ENCODE measurements around the gene CSNK1D. TPM values are rescaled to one million over a fixed set of nuclear protein-coding genes. Genes with fewer than 3 reads are reported as not detected.

Gene CSNK1D
- total and polyA plus RNA-seq, 2 donors (not counting 1 experiment from before 2014, with no cell fraction given): 196 to 241 TPM

- Histone ChIP-seq H3K27ac (ENCODE audit: low read length in 2 of 2) (no peak overlapping the region), H3K36me3 (replicated peaks in 1 of 2; ENCODE audit: control extremely low read depth in 1 of 2, control insufficient read depth in 1 of 2, extremely low read depth in 1 of 2, insufficient read depth in 2 of 2, low read length in 1 of 2) (no peaks in the 10 kb centered on the region), H3K4me2 (replicated peaks; ENCODE audit: low read depth, low read length, poor library complexity, severe bottlenecking) (no peak overlapping the region), H3K9ac (ENCODE audit: low read length) (no peak overlapping the region), H3K4me3 (ENCODE audit: control extremely low read depth in 1 of 5, extremely low read depth in 1 of 5, insufficient read depth in 1 of 5, low read depth in 2 of 5, low read length in 4 of 5) (no peak overlapping the region), H3K4me1 (ENCODE audit: control insufficient read depth in 2 of 2, insufficient read depth in 2 of 2, low read length in 2 of 2) (peaks cover 19 to 26% of the 10 kb centered on the region in 2 donors), H4K20me1 (ENCODE audit: control insufficient read depth, insufficient read depth, low read length, poor library complexity, severe bottlenecking) (no peaks in the 10 kb centered on the region), H2AFZ (ENCODE audit: insufficient read depth, low read depth, low read length, poor library complexity, severe bottlenecking) (no peak overlapping the region), H3K27me3 (replicated peaks in 1 of 4; ENCODE audit: control extremely low read depth in 1 of 4, control insufficient read depth in 3 of 4, insufficient read depth in 4 of 4, low read length in 3 of 4) (no peaks in the 10 kb centered on the region), H3K79me2 (ENCODE audit: control insufficient read depth, insufficient read depth, low read length) (no peaks in the 10 kb centered on the region), H3K9me3 (ENCODE audit: control extremely low read depth in 1 of 3, control insufficient read depth in 2 of 3, insufficient read depth in 1 of 3, low read length in 2 of 3) (no peaks in the 10 kb centered on the region)
- 92% methylated on average over 8 of the region's 11 CpGs for WGBS (ENCODE audit: insufficient coverage)
- Mint-ChIP-seq H3K27ac (no peak overlapping the region), H3K4me3 (no peak overlapping the region), H3K27me3 (no peaks in the 10 kb centered on the region), H3K4me1 (peaks cover 21% of the 10 kb centered on the region), H3K9me3 (ENCODE audit: insufficient read depth) (no peaks in the 10 kb centered on the region)
- intact Hi-C loops (cut with micrococcal nuclease): loop anchor here (10.0 kb wide), 1 partner anchor 125 kb away; the partner anchor contains the start of gene FASN
- DNase-seq: no peak
- no peak for ATAC-seq (ENCODE audit: low read depth)
- ChIA-PET CTCF (interaction anchor here (0.5 to 2.4 kb wide), 3 partner anchors 10 to 247 kb away, joined by 3 to 9 read pairs (median 3); no protein-coding TSS in a partner anchor), POLR2A (no interaction called here)
- no peak for TF ChIP-seq EZH2 (IDR thresholded peaks at IDR 0.05; ENCODE audit: borderline replicate concordance, insufficient read depth, low read depth, low read length, poor library complexity, severe bottlenecking)
- TF ChIP-seq CTCF (IDR thresholded peaks at IDR 0.05): no peak
These were observed 53.5 kb downstream of the CSNK1D start for GRCh38 chr17:82219753-82220709.

- no peak overlapping the region for H2AFZ ChIP-seq (ENCODE audit: insufficient read depth, low read depth, low read length, poor library complexity, severe bottlenecking)
- ATAC-seq (ENCODE audit: low read depth) (no peak), DNase-seq (no peak)
- no peaks in the 10 kb centered on the region for H3K79me2 ChIP-seq (ENCODE audit: control insufficient read depth, insufficient read depth, low read length)
- H3K4me1 ChIP-seq (ENCODE audit: control insufficient read depth in 2 of 2, insufficient read depth in 2 of 2, low read length in 2 of 2): peaks cover 19 to 26% of the 10 kb centered on the region in 2 donors
- intact Hi-C loops (cut with micrococcal nuclease): loop anchor here (10.0 kb wide), 1 partner anchor 124 kb away; the partner anchor contains the start of gene FASN
- H3K27ac ChIP-seq (ENCODE audit: low read length in 2 of 2): no peak overlapping the region
- H3K4me3 Mint-ChIP-seq: no peak overlapping the region
- no peaks in the 10 kb centered on the region for H4K20me1 ChIP-seq (ENCODE audit: control insufficient read depth, insufficient read depth, low read length, poor library complexity, severe bottlenecking)
- H3K27me3 ChIP-seq (replicated peaks in 1 of 4; ENCODE audit: control extremely low read depth in 1 of 4, control insufficient read depth in 3 of 4, insufficient read depth in 4 of 4, low read length in 3 of 4): no peaks in the 10 kb centered on the region
- H3K9me3 Mint-ChIP-seq (ENCODE audit: insufficient read depth): no peaks in the 10 kb centered on the region
- H3K4me2 ChIP-seq (replicated peaks; ENCODE audit: low read depth, low read length, poor library complexity, severe bottlenecking): no peak overlapping the region
- 95% methylated on average over 5 of the region's 7 CpGs for WGBS (ENCODE audit: insufficient coverage)
- TF ChIP-seq CTCF (IDR thresholded peaks at IDR 0.05) (no peak), EZH2 (IDR thresholded peaks at IDR 0.05; ENCODE audit: borderline replicate concordance, insufficient read depth, low read depth, low read length, poor library complexity, severe bottlenecking) (no peak)
- no peaks in the 10 kb centered on the region for H3K9me3 ChIP-seq (ENCODE audit: control extremely low read depth in 1 of 3, control insufficient read depth in 2 of 3, insufficient read depth in 1 of 3, low read length in 2 of 3)
- ChIA-PET POLR2A (no interaction called here), CTCF (interaction anchor here (2.4 kb wide), 1 partner anchor 13 kb away, joined by 9 read pairs; no protein-coding TSS in a partner anchor)
- H3K27me3 Mint-ChIP-seq: no peaks in the 10 kb centered on the region
- no peak overlapping the region for H3K9ac ChIP-seq (ENCODE audit: low read length)
- H3K27ac Mint-ChIP-seq: no peak overlapping the region
- H3K4me1 Mint-ChIP-seq: peaks cover 23% of the 10 kb centered on the region
- H3K4me3 ChIP-seq (ENCODE audit: control extremely low read depth in 1 of 5, extremely low read depth in 1 of 5, insufficient read depth in 1 of 5, low read depth in 2 of 5, low read length in 4 of 5): no peak overlapping the region
- H3K36me3 ChIP-seq (replicated peaks in 1 of 2; ENCODE audit: control extremely low read depth in 1 of 2, control insufficient read depth in 1 of 2, extremely low read depth in 1 of 2, insufficient read depth in 2 of 2, low read length in 1 of 2): no peaks in the 10 kb centered on the region
These were observed 54.4 kb downstream of the CSNK1D start for GRCh38 chr17:82219083-82219482.

Measured in B cell (primary cell).